Fibroblast of skin of left biceps (primary cell): ENCODE results near the gene ROBO1.

ENCODE experiments used
- DNase-seq, 2 experiments: peaks; one replicate each; pipeline ENCODE4 v3.0.0-alpha.2; 2013; ENCODE audit warnings: low read depth in 2 of 2

The ROBO1 gene

DNA sequence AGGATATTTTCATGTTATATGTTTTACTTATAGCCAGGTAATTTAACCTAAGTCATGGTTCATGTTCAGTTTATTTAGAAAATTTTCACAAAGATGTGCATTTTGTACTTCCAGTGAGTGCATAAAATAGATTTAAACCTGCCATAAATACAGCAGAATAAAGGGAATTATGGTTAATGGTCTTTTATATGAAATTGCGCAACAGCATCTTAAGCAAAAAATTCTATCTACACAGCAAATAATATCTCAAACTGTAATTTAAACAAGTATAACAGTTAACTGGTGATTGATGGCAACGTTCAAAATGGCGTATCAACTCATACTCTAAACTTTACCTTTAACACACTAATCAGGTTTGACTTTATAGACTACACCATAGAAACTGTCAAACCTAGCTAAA is 97.6 kb downstream of the ROBO1 start:
- no peak for DNase-seq

DNA sequence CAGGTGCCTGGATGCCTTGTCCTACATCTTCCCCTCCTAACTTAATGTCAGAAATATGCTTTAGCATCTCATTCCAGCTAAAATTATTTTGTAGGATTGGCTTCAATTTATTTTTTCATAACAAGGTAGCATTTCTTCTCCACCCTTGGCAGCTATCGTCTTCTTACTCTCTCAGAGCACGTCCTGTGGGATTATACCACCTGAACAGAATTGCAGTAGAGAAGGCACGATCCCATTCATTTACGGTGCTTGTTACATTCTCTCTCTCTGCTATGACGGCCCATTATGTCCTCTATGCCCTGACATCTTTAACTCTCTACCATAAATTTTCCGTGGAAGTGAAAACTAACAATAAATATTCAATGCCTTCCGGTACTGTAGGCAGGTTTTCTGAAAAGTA is 103.3 kb downstream of the ROBO1 start:
- DNase-seq: no peak

DNA sequence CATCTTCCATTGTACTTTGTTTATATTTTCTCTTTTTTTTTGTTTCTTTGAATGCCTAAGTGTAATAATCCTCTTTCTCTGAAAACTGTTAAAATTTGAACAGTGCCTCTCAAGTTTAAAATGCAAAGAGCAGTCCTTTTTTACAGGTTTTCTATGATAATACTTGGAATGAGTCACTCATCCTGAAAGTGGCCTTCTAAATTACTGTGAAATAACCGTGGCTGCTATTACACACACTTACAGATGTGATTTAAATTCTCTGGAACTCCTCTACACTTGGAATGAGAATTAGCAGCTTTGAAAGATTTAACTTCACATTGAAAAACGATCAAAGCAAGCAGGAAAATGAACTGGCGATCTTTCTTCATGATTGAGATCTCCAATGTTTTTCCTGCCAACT is 105.9 kb downstream of the ROBO1 start:
- no peak for DNase-seq

DNA sequence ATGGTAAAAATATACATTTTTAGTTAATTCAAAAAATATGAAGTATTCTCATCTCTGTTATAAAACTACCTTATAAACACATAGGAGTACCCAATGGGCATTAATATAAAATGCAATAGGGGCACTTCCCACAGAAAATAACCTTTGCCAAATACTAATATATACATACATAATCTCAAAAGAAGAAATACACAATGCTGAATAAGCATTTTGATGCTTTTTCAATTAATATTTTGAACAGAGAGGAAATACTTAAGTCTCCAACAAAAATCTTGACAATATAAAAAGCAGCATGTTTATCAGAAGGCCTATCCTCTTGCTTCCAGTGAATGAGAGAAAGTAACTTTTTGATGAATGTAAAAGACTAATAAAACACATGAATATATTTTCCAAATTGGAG is 110.7 kb downstream of the ROBO1 start:
- no peak for DNase-seq

- no peak for DNase-seq
Measured at GRCh38 chr3:79654019-79654418, 113.8 kb downstream of the ROBO1 start.

GRCh38 chr3:79653266-79653830 is 114.5 kb downstream of the ROBO1 start:
- DNase-seq: no peak

- no peak for DNase-seq
Measured at GRCh38 chr3:79651536-79652065, 116.2 kb downstream of the ROBO1 start.

GRCh38 chr3:79639855-79640254 is 127.9 kb downstream of the ROBO1 start:
- no peak for DNase-seq

- DNase-seq: no peak
Measured at GRCh38 chr3:79636372-79636771, 131.4 kb downstream of the ROBO1 start.

DNA sequence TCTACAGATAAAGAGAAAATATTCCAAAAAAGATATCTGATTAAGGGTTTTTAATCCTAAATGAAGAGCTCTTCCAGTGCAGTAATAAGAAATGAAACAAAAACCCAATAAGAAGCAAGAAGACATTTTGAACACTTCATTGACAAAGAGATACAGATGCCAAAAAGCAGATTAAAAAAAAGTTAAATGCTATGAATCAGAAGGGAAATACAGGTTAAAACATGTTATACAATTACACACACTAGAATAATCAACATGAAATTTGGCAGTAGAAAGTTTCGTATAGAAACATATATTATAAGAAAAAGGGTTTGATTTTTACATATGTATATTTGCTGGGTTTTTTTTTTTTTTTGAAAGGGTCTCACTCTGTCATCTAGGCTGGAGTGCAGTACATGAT is 135.0 kb downstream of the ROBO1 start:
- no peak for DNase-seq

DNA sequence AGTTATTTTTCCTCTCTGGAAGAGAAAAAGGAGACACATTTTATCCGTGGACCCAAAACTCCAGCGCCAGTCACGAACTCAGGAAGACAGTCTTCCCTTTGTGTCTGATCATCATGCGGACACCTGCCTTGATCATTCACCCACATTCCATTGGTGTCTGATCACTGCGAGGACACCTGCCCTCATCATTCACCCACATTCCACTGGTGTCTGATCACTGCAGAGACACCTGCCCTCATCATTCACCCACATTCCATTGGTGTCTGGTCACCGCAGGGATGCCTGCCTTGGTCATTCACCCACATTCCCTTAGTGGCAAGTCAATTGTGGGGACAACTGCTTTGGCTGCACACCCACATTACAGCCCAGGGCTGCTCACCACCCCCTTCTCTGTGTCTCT is 148.9 kb downstream of the ROBO1 start:
- DNase-seq: no peak

DNA sequence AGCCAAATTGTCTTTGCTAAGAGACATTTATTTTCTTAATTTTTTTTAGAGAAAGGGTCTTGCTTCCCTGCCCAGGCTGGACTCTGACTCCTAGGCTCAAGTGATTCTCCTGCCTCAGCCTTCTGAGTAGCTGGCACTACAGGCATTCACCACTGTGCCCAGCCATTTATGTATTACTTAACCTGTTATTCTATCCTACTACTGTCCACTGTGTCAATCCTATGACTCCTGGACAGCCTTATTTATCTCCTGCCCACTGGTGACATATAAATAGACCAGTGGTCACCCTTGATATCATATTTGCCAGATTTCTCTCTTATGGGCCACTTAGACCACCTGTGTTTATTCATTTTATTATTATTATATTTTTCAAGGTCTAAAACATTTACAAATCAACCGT is 161.4 kb downstream of the ROBO1 start:
- no peak for DNase-seq

- no peak for DNase-seq
Measured at GRCh38 chr3:79604681-79605080, 163.1 kb downstream of the ROBO1 start.

DNA sequence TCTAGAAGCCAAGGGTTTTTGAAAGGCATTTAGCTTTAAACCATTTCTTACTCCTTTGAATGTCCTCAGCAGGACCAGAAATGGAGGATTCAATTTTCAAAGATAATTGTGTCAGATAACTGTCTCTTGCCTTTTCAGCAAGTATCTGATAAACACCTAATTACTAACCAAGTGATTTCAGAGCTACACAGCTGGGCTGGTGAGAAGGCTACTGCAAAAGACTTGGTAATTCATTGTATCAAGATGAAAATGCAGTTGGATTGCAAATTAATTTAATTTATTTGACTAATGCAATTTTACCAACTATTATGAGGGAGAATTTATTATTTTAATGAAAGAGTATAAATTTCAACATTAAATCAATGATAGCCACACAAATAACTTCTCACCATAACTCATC is 165.4 kb downstream of the ROBO1 start:
- no peak for DNase-seq

GRCh38 chr3:79598594-79598993 is 169.2 kb downstream of the ROBO1 start:
- DNase-seq: no peak

GRCh38 chr3:79597709-79598108 is 170.1 kb downstream of the ROBO1 start:
- DNase-seq: no peak

- DNase-seq: no peak
Measured at GRCh38 chr3:79587150-79587549, 180.6 kb downstream of the ROBO1 start.

DNA sequence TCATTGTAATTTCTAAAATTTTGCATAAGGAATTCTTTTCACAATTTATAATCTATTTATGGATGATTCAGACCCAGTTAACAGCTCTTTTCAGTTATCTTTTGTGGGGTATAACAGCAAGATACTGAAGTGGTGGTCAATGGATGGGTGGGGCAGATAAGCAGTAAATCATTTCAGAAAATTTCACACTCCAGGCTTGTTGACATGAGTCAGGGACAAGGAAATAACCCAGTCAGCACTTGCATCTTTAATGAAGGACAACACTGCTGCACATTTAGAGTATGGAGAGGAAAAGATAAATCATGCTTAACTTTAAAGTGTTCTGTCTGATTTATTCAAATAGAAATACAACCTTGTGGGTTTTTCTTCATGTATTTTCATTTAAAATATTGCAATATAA is 181.6 kb downstream of the ROBO1 start:
- DNase-seq: no peak

DNA sequence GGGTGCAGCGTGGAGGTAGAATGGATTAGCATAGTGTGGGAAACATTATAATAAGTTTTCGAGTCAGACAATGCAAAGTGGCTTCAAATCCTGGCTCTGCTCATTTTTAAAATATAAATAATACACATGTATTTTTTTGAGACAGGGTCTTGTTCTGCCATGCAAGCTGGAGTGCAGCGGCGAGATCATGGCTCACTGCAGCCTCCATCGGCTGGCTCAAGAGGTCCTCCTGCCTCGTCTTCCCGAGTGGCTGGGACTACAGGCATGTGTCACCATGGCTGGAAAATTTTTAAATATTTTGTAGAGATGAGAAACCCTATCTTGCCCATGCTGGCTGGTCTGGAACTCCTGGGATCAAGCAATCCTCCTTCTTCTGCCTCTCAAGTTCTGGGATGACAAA is 194.9 kb downstream of the ROBO1 start:
- DNase-seq: no peak

DNA sequence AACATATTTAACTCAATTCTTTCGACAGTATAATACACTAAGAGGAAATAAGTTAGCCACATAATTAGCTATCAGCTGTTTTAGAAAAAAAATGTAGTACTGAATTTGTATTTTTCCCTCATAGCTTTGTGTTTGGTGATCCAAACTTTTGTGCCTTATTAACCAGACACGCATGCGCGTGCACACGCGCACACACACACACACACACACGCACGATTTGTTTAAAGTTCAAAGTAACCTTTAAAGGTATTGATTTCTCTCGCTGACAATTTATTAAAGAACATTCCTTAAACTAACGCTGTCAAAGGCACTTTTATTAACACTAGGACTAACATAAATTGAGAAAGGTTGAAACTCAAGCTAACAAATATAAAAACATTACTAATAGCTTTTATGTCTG is 198.9 kb downstream of the ROBO1 start:
- DNase-seq: no peak

GRCh38 chr3:79564192-79564591 is 203.6 kb downstream of the ROBO1 start:
- no peak for DNase-seq

GRCh38 chr3:79560698-79561097 is 207.1 kb downstream of the ROBO1 start:
- no peak for DNase-seq

- no peak for DNase-seq
Measured at GRCh38 chr3:79558943-79559342, 208.9 kb downstream of the ROBO1 start.

DNA sequence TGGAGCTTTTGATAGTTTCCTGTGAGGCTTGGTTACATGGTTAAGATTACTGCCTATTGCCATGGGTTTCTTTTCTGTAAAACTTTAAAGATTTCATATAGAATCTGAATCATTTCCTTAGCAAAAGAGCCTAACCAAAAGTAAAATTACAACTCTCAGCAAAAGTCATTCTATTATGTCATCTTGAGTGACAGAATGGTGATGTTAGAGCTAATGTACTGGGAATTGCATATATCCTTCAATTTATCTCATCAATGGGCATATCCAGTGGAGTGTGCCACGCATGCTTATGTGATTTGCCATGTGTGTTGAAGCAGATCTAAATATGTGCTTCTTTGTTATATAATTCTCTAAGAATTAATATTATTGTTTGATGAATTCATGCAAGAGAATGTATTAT is 212.1 kb downstream of the ROBO1 start:
- no peak for DNase-seq
